ENCODE measurements around the gene SEMA3B. TPM values are rescaled to one million over a fixed set of nuclear protein-coding genes. Genes with fewer than 3 reads are reported as not detected.

SEMA3B gene
- polyA plus RNA-seq, 2 donors, result 5.2 to 7.8 TPM

- Histone ChIP-seq H3K4me1 (ENCODE audit: control insufficient read depth in 2 of 2, insufficient read depth in 2 of 2, low read length in 1 of 2) (peaks cover 0 to 25% of the 10 kb centered on the region in 2 donors), H3K9me3 (ENCODE audit: control insufficient read depth in 2 of 2, insufficient read depth in 1 of 2, low read depth in 1 of 2, low read length in 1 of 2) (no peaks in the 10 kb centered on the region), H3K27me3 (ENCODE audit: control insufficient read depth in 1 of 2, insufficient read depth in 2 of 2, low read length in 2 of 2) (no peaks in the 10 kb centered on the region), H3K36me3 (ENCODE audit: control insufficient read depth in 2 of 2, insufficient read depth in 2 of 2, low read length in 1 of 2) (peaks cover 0 to 12% of the 10 kb centered on the region in 2 donors), H3K27ac (ENCODE audit: low read depth in 2 of 2, low read length in 1 of 2) (peak overlapping the region; percentile 53 to 83), H3K4me3 (ENCODE audit: low read depth in 1 of 2, low read length in 2 of 2) (no peak overlapping the region)
- WGBS, 2 donors, result 54 to 63% methylated on average over 5 of the region's 5 CpGs
Observed at GRCh38 chr3:50323614-50324199, 54.8 kb downstream of the SEMA3B start.

DNA sequence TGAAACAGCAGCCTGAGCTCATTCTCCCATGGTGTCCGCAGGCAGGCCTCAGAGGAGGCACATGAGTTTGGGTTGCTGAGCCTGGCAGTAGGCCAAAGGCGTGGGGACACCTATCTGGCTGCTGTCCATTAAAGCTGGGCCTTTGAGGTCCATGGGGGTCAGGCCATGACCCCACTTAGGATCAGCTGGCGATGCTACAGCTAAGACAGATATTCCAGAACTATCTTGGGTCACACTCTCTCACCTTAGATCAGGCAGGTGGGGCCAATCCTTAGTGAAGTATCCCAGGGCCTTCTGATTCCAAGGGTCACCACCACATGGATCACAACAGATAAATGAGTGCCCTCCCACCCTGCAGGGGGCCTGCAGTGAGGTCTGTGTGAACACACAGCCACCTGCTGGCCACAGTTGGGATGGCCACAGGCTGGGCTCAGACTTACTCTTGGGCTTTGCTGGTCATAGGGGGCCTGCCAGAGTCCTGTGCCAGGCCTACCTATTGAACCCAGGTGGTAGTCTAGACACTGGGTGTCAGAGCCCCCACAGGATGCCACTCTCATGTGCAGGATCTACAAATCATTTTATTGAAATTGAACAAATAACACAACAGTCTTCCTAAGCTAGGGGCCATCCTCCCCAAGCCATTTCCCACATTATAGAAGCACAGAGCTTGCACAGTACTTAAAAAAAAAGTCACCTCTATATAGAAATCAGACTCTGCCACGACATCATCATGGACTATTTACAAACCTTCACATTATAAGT is 55.6 kb downstream of the SEMA3B start:
- peaks cover 0 to 19% of the 10 kb centered on the region in 2 donors for H3K4me1 ChIP-seq (ENCODE audit: control insufficient read depth in 2 of 2, insufficient read depth in 2 of 2, low read length in 1 of 2)
- H3K27ac ChIP-seq (ENCODE audit: low read depth in 2 of 2, low read length in 1 of 2), result peak overlapping the region; percentile 31 to 83
- H3K36me3 ChIP-seq (ENCODE audit: control insufficient read depth in 2 of 2, insufficient read depth in 2 of 2, low read length in 1 of 2), result peaks cover 0 to 9% of the 10 kb centered on the region in 2 donors
- no peak overlapping the region for H3K4me3 ChIP-seq (ENCODE audit: low read depth in 1 of 2, low read length in 2 of 2)
- no peaks in the 10 kb centered on the region for H3K27me3 ChIP-seq (ENCODE audit: control insufficient read depth in 1 of 2, insufficient read depth in 2 of 2, low read length in 2 of 2)
- WGBS, 2 donors, result 41 to 50% methylated on average over 4 of the region's 4 CpGs
- no peaks in the 10 kb centered on the region for H3K9me3 ChIP-seq (ENCODE audit: control insufficient read depth in 2 of 2, insufficient read depth in 1 of 2, low read depth in 1 of 2, low read length in 1 of 2)

DNA sequence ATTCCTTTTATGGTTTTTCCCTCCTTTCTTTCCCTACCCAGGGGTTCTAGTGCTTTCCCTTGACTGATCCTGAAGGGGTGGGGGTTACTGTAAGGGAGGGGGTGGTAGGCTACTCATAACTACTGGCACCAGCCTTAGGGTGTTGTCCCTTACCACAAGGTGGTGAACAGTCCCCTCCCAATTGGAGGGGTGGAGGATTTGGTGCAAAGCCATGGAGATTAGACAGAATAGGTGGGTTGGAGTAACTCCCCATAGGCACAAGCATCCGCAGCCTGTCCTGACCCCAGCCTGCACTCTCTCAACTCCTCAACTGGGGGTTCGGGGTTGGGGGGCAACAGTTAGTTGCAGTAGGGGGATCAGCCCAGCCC is 56.1 kb downstream of the SEMA3B start:
- Histone ChIP-seq H3K27me3 (ENCODE audit: control insufficient read depth in 1 of 2, insufficient read depth in 2 of 2, low read length in 2 of 2) (no peaks in the 10 kb centered on the region), H3K9me3 (ENCODE audit: control insufficient read depth in 2 of 2, insufficient read depth in 1 of 2, low read depth in 1 of 2, low read length in 1 of 2) (no peaks in the 10 kb centered on the region), H3K36me3 (ENCODE audit: control insufficient read depth in 2 of 2, insufficient read depth in 2 of 2, low read length in 1 of 2) (peaks cover 1 to 10% of the 10 kb centered on the region in 2 donors), H3K4me1 (ENCODE audit: control insufficient read depth in 2 of 2, insufficient read depth in 2 of 2, low read length in 1 of 2) (peaks cover 0 to 13% of the 10 kb centered on the region in 2 donors), H3K27ac (ENCODE audit: low read depth in 2 of 2, low read length in 1 of 2) (peak overlapping the region in 1 of 2 donors; percentile 47), H3K4me3 (ENCODE audit: low read depth in 1 of 2, low read length in 2 of 2) (no peak overlapping the region)
- 73 to 88% methylated on average over 2 of the region's 2 CpGs for WGBS, 2 donors

- no peaks in the 10 kb centered on the region for H3K27me3 ChIP-seq (ENCODE audit: control insufficient read depth in 1 of 2, insufficient read depth in 2 of 2, low read length in 2 of 2)
- H3K36me3 ChIP-seq (ENCODE audit: control insufficient read depth in 2 of 2, insufficient read depth in 2 of 2, low read length in 1 of 2), result peaks cover 6 to 15% of the 10 kb centered on the region in 2 donors
- peaks cover 0 to 2% of the 10 kb centered on the region in 2 donors for H3K9me3 ChIP-seq (ENCODE audit: control insufficient read depth in 2 of 2, insufficient read depth in 1 of 2, low read depth in 1 of 2, low read length in 1 of 2)
- H3K4me1 ChIP-seq (ENCODE audit: control insufficient read depth in 2 of 2, insufficient read depth in 2 of 2, low read length in 1 of 2), result peaks cover 0 to 9% of the 10 kb centered on the region in 2 donors
- H3K27ac ChIP-seq (ENCODE audit: low read depth in 2 of 2, low read length in 1 of 2), result peak overlapping the region in 1 of 2 donors; percentile 47
- H3K4me3 ChIP-seq (ENCODE audit: low read depth in 1 of 2, low read length in 2 of 2), result no peak overlapping the region
- 84 to 85% methylated on average over 11 of the region's 11 CpGs for WGBS, 2 donors
Observed at GRCh38 chr3:50325497-50326181, 56.7 kb downstream of the SEMA3B start.

GRCh38 chr3:50326182-50326541 is 57.2 kb downstream of the SEMA3B start:
- Histone ChIP-seq H3K27ac (ENCODE audit: low read depth in 2 of 2, low read length in 1 of 2) (no peak overlapping the region), H3K36me3 (ENCODE audit: control insufficient read depth in 2 of 2, insufficient read depth in 2 of 2, low read length in 1 of 2) (peaks cover 10 to 20% of the 10 kb centered on the region in 2 donors), H3K27me3 (ENCODE audit: control insufficient read depth in 1 of 2, insufficient read depth in 2 of 2, low read length in 2 of 2) (no peaks in the 10 kb centered on the region), H3K4me1 (ENCODE audit: control insufficient read depth in 2 of 2, insufficient read depth in 2 of 2, low read length in 1 of 2) (peaks cover 0 to 9% of the 10 kb centered on the region in 2 donors), H3K4me3 (ENCODE audit: low read depth in 1 of 2, low read length in 2 of 2) (no peak overlapping the region), H3K9me3 (ENCODE audit: control insufficient read depth in 2 of 2, insufficient read depth in 1 of 2, low read depth in 1 of 2, low read length in 1 of 2) (peaks cover 0 to 2% of the 10 kb centered on the region in 2 donors)
- WGBS, 2 donors, result 88 to 89% methylated on average over 8 of the region's 8 CpGs

GRCh38 chr3:50327129-50327528 is 58.2 kb downstream of the SEMA3B start:
- 59 to 60% methylated on average over 4 of the region's 4 CpGs for WGBS, 2 donors
- Histone ChIP-seq H3K9me3 (ENCODE audit: control insufficient read depth in 2 of 2, insufficient read depth in 1 of 2, low read depth in 1 of 2, low read length in 1 of 2) (peaks cover 0 to 2% of the 10 kb centered on the region in 2 donors), H3K27me3 (ENCODE audit: control insufficient read depth in 1 of 2, insufficient read depth in 2 of 2, low read length in 2 of 2) (no peaks in the 10 kb centered on the region), H3K27ac (ENCODE audit: low read depth in 2 of 2, low read length in 1 of 2) (peak overlapping the region in 1 of 2 donors; percentile 92), H3K36me3 (ENCODE audit: control insufficient read depth in 2 of 2, insufficient read depth in 2 of 2, low read length in 1 of 2) (peaks cover 16 to 28% of the 10 kb centered on the region in 2 donors), H3K4me1 (ENCODE audit: control insufficient read depth in 2 of 2, insufficient read depth in 2 of 2, low read length in 1 of 2) (peaks cover 0 to 9% of the 10 kb centered on the region in 2 donors), H3K4me3 (ENCODE audit: low read depth in 1 of 2, low read length in 2 of 2) (peak overlapping the region; percentile 91 to 97)

Other genes with a start within 250 kb of the SEMA3B start
- gene RBM5, start 180.2 kb upstream of the SEMA3B start, polyA plus RNA-seq, result 10 to 100 TPM; 62.0 to 97.4 TPM
- 10 to 100 TPM; 55.4 to 79.6 TPM for gene SEMA3F, start 113.8 kb upstream of the SEMA3B start, polyA plus RNA-seq
- gene GNAT1, start 77.5 kb upstream of the SEMA3B start, polyA plus RNA-seq, result under 1 TPM; 0.02 to 0.07 TPM
- gene SLC38A3, start 63.9 kb upstream of the SEMA3B start, polyA plus RNA-seq, result under 1 TPM; 0.08 to 0.11 TPM
- 10 to 100 TPM; 52.2 to 61.8 TPM for gene GNAI2, start 32.9 kb upstream of the SEMA3B start, polyA plus RNA-seq
- gene LSMEM2, start 9.9 kb downstream of the SEMA3B start, polyA plus RNA-seq, result under 1 TPM; 0.07 to 0.16 TPM
- gene IFRD2, start 23.3 kb downstream of the SEMA3B start, polyA plus RNA-seq, result 10 to 100 TPM; 65.6 to 69.5 TPM
- 1 to 10 TPM; 3.4 to 5.1 TPM for gene HYAL3, start 30.3 kb downstream of the SEMA3B start, polyA plus RNA-seq
- gene NAA80, start 30.3 kb downstream of the SEMA3B start, polyA plus RNA-seq, result 10 to 100 TPM in 1 of 2 donors, 1 to 10 TPM in 1; 6.9 to 11.2 TPM
- gene HYAL1, start 34.4 kb downstream of the SEMA3B start, polyA plus RNA-seq, result 1 to 10 TPM; 3.2 to 4.2 TPM
- 10 to 100 TPM; 25.6 to 43.1 TPM for gene HYAL2, start 53.6 kb downstream of the SEMA3B start, polyA plus RNA-seq
- 10 to 100 TPM; 14.2 to 34.6 TPM for gene TUSC2, start 59.1 kb downstream of the SEMA3B start, polyA plus RNA-seq
- gene RASSF1, start 71.7 kb downstream of the SEMA3B start, polyA plus RNA-seq, result 10 to 100 TPM; 15.0 to 20.3 TPM
- under 1 TPM; 0.29 to 0.35 TPM for gene ZMYND10, start 76.6 kb downstream of the SEMA3B start, polyA plus RNA-seq
- 10 to 100 TPM; 14.9 to 16.4 TPM for gene NPRL2, start 81.6 kb downstream of the SEMA3B start, polyA plus RNA-seq
- gene CYB561D2, start 81.7 kb downstream of the SEMA3B start, polyA plus RNA-seq, result 10 to 100 TPM; 12.8 to 21.8 TPM
- gene TMEM115, start 90.4 kb downstream of the SEMA3B start, polyA plus RNA-seq, result 10 to 100 TPM; 16.2 to 23.0 TPM
- gene CACNA2D2, start 234.5 kb downstream of the SEMA3B start, polyA plus RNA-seq, result under 1 TPM; 0.28 to 0.31 TPM